GM18526 (cell line): ENCODE measurements around the gene ADD2.

Experiments
- POLR2A ChIP-seq: IDR thresholded peaks from 3 replicates; pipeline ENCODE4 v1.6.1; 2011; ENCODE audit not compliant: insufficient read length; ENCODE audit errors: extremely low read depth

ADD2 gene

DNA sequence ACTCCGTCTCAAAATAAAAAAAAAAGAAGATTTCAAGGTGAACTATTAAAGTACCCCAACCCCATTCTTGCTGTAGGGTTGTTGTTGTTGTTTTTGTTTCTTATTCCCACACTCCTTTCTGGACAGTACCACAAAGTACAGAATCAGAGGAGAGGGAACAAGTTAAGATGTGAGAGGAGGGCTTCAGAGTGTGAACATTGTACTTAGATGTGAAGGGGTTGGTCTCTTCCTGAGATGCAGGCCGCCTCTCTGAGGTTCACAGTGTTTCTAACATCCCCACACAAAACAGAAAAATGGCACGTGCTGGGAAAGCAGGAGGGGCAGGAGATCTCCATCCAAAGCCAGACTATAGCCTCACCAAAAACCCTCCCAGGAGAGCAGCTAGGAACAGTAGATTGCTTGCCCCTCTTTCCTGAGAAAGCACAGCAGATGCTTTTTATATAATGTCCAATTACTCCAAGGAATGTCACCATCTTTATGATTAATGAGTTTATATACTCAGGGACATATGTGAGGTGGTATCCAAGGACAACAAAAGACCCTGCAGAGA, 22.6 kb downstream of the ADD2 start:
- no peak for TF ChIP-seq POLR2A

GRCh38 chr2:70744397-70744796, 23.6 kb downstream of the ADD2 start:
- TF ChIP-seq POLR2A: no peak

DNA sequence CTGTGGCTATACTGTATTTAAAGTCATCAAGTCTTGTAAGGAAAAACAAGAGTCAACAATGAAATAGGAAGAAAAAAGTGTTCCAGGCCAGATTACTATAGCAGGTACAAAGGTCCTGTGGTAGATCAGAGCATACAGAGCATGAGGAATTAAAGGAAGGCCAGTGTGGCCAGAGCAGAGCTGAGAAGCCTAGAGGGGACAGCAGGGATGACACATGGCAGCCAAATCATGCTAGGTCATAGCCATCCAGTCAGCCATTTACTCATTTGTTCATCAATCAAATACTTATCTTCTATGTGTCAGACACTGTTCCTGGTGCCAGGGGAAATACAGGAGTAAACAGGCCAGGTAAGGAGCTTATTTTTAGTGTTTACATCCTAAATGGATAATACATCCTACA, 24.3 kb downstream of the ADD2 start:
- no peak for TF ChIP-seq POLR2A

GRCh38 chr2:70743068-70743467, 24.9 kb downstream of the ADD2 start:
- no peak for TF ChIP-seq POLR2A

DNA sequence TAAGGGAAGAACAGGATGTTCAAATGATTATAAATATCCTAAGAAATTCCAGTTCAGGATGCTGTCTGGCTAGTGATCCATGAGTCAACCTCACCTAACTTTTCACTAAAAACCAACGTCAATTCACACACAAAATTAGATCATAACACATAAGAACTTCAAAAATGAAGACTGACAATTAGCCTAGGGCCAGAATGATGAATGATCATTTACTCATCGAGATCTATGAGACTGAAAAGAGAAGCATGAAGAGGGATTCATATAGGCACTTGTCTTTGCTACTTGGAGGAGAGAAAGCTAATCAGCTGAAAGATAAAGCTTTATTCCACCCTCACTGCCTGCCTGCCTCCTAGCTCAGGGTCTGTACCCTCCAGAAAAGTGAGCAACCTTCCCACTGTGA, 29.8 kb downstream of the ADD2 start:
- TF ChIP-seq POLR2A: no peak

GRCh38 chr2:70735071-70735470, 32.9 kb downstream of the ADD2 start:
- no peak for TF ChIP-seq POLR2A

GRCh38 chr2:70733646-70734180, 34.3 kb downstream of the ADD2 start:
- no peak for TF ChIP-seq POLR2A

- no peak for TF ChIP-seq POLR2A
Measured at GRCh38 chr2:70732766-70733645, 35.0 kb downstream of the ADD2 start.

DNA sequence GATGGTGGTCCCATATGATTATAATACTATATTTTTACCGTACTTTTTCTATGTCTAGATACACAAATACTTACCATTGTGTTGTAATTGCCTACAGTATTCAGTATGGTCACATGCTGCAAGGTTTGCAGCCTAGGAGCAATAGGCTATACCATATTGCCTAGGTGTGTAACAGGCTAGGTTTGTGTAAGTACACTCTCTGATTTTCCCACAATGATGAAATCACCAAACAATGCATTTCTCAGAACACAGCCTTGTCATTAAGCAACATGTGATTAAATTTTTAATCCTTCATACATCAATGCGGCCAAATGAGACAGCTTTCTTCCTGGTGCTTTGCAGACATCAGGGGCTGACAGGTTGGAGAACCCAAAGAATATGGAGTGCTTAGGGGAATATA, 37.3 kb downstream of the ADD2 start:
- TF ChIP-seq POLR2A: no peak

GRCh38 chr2:70729647-70730046, 38.4 kb downstream of the ADD2 start:
- TF ChIP-seq POLR2A: no peak

GRCh38 chr2:70728128-70728527, 39.9 kb downstream of the ADD2 start:
- no peak for TF ChIP-seq POLR2A

GRCh38 chr2:70726947-70727725, 40.9 kb downstream of the ADD2 start:
- no peak for TF ChIP-seq POLR2A

- TF ChIP-seq POLR2A: no peak
Measured at GRCh38 chr2:70725505-70725904, 42.5 kb downstream of the ADD2 start.

DNA sequence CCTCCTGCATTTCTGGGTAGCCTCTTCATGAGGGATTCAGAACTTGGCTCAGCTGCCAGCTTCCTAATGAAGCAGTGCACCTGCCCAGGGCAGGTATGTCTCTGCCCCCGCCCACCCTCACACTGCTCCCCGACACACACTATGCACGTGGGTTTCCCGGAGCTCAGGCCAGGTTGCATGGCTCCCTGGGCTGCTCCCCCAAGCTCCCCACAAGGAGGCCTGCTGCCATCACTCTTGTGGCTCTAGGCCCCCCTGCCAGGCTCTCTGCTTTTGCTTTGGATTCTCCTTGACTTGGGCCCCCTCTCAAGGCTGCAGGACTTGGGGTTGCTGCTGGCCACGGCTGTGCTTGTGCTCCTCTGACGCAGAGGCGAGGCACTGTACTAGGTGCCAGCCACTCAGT, 43.6 kb downstream of the ADD2 start:
- no peak for TF ChIP-seq POLR2A

- no peak for TF ChIP-seq POLR2A
Measured at GRCh38 chr2:70723286-70723885, 44.6 kb downstream of the ADD2 start.
